GM12865 (cell line): Measurements from ENCODE around the gene TM2D3.

ENCODE experiments used
- DNase-seq: peaks from one replicate; pipeline ENCODE4 v3.0.0; 2010; ENCODE audit warnings: low read depth
- H3K4me3 ChIP-seq: 2 replicates; pipeline ENCODE4 v1.5.1; 2011; ENCODE audit warnings: mild to moderate bottlenecking, low read depth, low read length, control low read depth
- CTCF ChIP-seq: IDR thresholded peaks from 2 replicates; pipeline ENCODE4 v1.5.1; 2011; ENCODE audit warnings: low read length, control low read depth, low read depth, inconsistent platforms; ENCODE audit not compliant: insufficient read depth; ENCODE audit errors: missing control alignments

Gene TM2D3

GRCh38 chr15:101618851-101619614, 33.1 kb downstream of the TM2D3 start:
- no peak overlapping the region for H3K4me3 ChIP-seq
- TF ChIP-seq CTCF: no peak
- no peak for DNase-seq

DNA sequence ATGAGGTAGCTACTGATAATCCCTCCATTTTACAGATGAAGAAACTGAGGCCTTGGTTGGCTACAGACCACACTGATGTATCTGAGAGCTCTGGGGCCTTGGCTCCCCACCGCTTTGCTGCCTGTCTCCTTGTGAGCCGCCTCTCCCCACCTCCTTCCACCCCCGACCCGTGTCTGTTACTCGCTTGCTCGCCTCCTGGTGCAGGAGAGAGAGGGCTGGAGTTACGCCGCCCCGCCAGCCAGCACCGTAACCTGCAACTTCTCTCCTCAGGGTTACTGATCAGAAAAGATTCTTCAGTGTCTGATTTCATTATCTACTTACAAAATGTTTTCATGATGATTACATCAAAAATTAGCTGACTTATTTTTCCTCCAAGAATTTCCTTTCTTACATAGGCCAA, 34.1 kb downstream of the TM2D3 start:
- no peak overlapping the region for H3K4me3 ChIP-seq
- DNase-seq: no peak

DNA sequence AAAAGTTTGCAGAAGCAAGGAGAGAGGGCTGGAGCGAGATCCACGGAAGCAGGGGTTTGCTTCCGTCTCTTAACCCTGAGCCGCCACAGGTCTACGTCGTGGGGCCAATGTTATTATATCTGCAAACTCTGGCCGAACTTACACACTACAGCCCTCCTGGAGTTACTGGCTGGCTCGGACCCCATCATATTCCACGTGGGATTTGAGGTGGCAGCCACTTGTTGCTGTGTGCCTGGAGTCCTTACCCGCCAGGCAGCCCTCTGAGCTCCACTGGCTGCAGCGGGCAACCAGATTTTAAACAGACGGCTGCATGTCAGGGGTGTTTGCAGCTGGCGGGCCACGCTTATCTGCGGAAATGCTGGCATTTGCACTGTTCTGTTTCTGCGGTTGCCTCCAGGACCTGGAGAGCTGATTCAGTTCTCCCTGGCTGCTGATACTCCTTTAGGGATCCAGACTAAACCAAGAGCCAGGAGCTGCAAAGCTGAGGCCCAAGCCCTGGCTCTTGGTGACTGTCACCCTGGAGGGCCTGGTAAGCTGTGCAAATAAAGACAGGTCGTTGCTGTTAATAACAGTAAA, 34.7 kb downstream of the TM2D3 start:
- H3K4me3 ChIP-seq: no peak overlapping the region
- no peak for TF ChIP-seq CTCF
- no peak for DNase-seq

More for the DNA sequence above, 34.1 kb downstream of the TM2D3 start:
- TF ChIP-seq CTCF: no peak

GRCh38 chr15:101615986-101616848, 36.0 kb downstream of the TM2D3 start:
- no peak overlapping the region for H3K4me3 ChIP-seq
- no peak for TF ChIP-seq CTCF
- DNase-seq: no peak

DNA sequence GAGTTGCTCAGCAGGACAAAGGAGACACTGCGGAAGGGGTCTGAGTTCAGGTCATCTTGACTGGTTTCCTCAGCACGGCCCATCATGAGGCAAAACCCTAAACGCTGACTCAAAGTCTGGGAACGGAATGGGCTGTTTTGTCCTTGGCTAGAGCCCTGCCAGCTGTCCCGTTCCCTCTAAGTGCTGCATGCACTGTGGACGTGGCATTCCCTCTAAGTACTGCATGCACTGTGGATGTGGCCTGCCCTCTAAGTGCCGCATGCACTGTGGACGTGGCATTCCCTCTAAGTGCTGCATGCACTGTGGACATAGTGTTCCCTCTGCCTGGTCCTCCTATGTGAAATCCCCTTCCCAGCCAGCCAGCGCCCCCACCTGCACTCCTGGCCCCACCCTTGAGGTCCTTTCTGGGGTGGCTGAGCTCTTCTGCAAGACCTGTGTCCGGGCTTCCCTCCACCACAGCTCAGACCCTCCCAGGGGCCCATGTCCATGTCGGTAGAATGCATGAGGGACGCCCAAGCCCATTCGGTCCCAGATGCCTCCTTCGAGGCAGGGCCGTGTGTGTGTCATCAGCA, 36.7 kb downstream of the TM2D3 start:
- DNase-seq: no peak
- no peak for TF ChIP-seq CTCF
- no peak overlapping the region for H3K4me3 ChIP-seq

DNA sequence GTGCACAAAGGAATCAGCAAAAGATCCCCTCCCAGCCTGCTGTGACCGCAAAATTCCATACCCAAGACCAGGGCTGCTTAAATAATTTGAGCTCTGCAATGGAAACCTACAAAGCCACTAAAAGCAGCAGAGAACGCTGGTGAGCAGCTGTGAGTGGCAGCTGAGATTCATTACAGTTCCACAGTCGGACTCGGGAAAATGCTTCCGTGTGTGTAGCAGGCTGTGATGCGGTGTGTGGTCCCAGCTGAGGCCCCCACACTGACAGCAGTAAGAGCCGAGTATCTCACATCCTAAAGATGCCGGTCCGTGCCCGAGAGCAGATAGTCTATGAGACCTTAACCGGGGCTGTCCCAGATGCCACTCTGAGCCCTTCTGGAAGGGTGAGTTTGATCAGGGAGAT, 37.4 kb downstream of the TM2D3 start:
- no peak for TF ChIP-seq CTCF
- no peak for DNase-seq
- H3K4me3 ChIP-seq: no peak overlapping the region
